NOMO-1 (cell line): ENCODE data around the gene ASPHD1.
"Not testable (repeated sequence)": the region's sequence is repeated elsewhere in the genome, so short reads cannot be mapped to it uniquely, and the experiment has no call there.

Source experiments
- DNase-seq, 2 experiments: peaks; one replicate each; lab custom pipeline; 2025; ENCODE audit not compliant: unreplicated experiment in 2 of 2; lab: John Stamatoyannopoulos, UW

The ASPHD1 gene

GRCh38 chr16:29906520-29907244 is 6.4 kb downstream of the ASPHD1 start:
- DNase-seq = no peak

- DNase-seq = no peak
These were observed 7.7 kb downstream of the ASPHD1 start for GRCh38 chr16:29907973-29908372.

GRCh38 chr16:29908719-29909220 is 8.5 kb downstream of the ASPHD1 start:
- DNase-seq = no peak

GRCh38 chr16:29909391-29909790 is 9.1 kb downstream of the ASPHD1 start:
- DNase-seq = peak; percentile 52 to 84

- not testable (repeated sequence) for DNase-seq
These were observed 9.6 kb downstream of the ASPHD1 start for GRCh38 chr16:29909851-29910250.

GRCh38 chr16:29910819-29911675 is 10.8 kb downstream of the ASPHD1 start:
- DNase-seq = no peak

GRCh38 chr16:29911676-29912010 is 11.4 kb downstream of the ASPHD1 start:
- no peak for DNase-seq

- DNase-seq = no peak
These were observed 11.8 kb downstream of the ASPHD1 start for GRCh38 chr16:29912087-29912486.

- no peak for DNase-seq
These were observed 13.2 kb downstream of the ASPHD1 start for GRCh38 chr16:29913514-29913913.

GRCh38 chr16:29915590-29916247 is 15.4 kb downstream of the ASPHD1 start:
- no peak for DNase-seq

- DNase-seq = no peak
These were observed 16.7 kb downstream of the ASPHD1 start for GRCh38 chr16:29916979-29917378.

- no peak for DNase-seq
These were observed 20.2 kb downstream of the ASPHD1 start for GRCh38 chr16:29920288-29921033.

- DNase-seq = no peak
These were observed 20.7 kb downstream of the ASPHD1 start for GRCh38 chr16:29921034-29921385.

- DNase-seq = no peak
These were observed 22.0 kb downstream of the ASPHD1 start for GRCh38 chr16:29922326-29922725.

- DNase-seq = no peak
These were observed 22.8 kb downstream of the ASPHD1 start for GRCh38 chr16:29922986-29923501.

GRCh38 chr16:29925105-29925756 is 24.9 kb downstream of the ASPHD1 start:
- no peak for DNase-seq

GRCh38 chr16:29925781-29926710 is 25.8 kb downstream of the ASPHD1 start, which contains the start of gene KCTD13:
Gene KCTD13 (minus strand): TSS chr16:29926226. CDS start chr16:29926033, 193 bp downstream.
- DNase-seq = peak; percentile 76 to 79

- DNase-seq = no peak
These were observed 26.4 kb downstream of the ASPHD1 start for GRCh38 chr16:29926711-29927052.
